NAMALWA (cell line): ENCODE measurements around the gene CEP68.
A peak's percentile ranks its signal among the peaks of the same experiment; 100 is the strongest.
"Not testable (repeated sequence)": the region's sequence is repeated elsewhere in the genome, so short reads cannot be mapped to it uniquely, and the experiment has no call there.

ENCODE experiments used
- DNase-seq: peaks from one replicate; pipeline ENCODE4 v3.0.0-alpha.2; 2015; ENCODE audit warnings: low spot score

CEP68 gene

DNA sequence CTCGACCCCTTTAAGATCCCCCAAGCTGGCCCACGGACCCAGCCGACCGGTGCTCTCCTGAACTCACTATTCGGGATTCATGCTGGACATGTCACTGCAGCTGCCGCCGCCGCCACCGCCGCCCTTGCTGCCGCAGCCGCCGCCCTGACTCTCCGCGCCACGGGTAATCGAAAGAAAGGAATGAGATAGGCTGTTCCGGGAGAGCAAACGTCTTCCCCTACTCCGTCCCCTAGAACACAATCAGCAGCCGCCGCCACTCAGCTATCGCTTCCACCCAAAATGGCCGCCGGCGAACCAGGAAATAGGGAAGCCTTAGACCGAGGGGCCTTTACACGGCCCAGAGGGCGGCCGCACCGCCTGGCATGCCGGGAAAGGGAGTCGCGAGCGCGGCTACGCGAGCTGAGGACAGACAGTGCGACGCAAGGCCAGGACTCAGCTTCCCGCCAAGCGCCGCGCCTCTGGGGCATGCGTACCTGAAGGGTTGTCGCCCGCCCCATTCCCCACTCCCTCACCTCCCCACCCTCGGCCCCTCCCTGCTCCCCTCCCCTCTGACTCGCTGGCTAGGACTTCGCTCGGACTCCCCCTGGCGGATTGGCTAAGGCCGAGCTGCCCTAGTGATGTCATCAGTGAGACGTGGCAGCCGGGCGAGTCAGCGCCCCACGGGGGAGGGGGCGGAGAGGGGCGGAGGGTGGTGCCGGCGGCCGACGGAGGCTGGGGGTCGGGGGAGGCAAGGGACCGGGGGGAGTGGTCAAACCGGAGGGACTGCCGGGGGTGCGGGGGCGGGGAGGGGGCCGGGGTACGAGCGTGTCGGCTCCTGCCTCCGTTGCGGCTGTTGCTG lies 73.8 kb downstream of the CEP68 start, which contains the start of gene RAB1A:
Gene RAB1A, minus strand, starts transcription at position 281 of the 838 bp plus-strand sequence. Its CDS starts 191 bp downstream, at position 90.
- peak; percentile 99 for DNase-seq

DNA sequence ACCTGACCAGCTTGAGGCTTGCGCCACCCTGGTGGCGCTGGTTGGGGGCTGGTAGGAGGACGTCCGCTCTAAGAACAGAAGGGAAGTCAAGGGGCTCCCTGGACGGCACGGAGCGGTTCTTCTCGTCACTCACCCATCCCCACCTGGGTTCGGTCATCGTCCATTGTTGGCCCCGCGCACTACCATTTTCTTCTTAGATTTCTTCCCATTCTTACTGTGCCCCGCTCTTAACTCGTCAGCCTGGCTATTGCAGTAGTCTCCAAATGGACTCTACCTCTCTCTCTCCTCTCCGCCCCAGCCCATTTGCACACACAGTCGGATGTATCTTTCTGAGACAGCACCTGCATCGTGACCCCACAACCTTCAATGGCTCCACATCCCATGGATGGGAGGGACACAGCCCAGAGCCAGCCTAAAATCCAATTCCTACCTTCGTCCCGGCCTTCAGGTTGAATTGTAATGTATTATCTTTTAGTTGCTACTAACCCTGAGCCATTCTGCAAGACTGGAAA lies 74.5 kb downstream of the CEP68 start:
- no peak for DNase-seq

DNA sequence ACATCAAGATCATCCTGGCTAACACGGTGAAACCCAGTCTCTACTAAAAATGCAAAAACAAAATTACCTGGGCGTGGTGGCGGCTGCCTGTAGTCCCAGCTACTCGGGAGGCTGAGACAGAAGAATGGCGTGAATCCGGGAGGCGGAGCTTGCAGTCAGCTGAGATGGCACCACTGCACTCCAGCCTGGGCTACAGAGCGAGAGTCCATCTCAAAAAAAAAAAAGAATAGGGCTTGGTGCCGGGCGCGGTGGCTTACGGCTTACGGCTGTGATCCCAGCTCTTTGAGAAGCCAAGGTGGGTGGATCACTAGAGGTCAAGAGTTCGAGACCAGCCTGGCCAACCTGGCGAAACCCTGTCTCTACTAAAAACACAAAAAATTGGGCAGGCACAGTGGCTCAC lies 76.7 kb downstream of the CEP68 start:
- not testable (repeated sequence) for DNase-seq

DNA sequence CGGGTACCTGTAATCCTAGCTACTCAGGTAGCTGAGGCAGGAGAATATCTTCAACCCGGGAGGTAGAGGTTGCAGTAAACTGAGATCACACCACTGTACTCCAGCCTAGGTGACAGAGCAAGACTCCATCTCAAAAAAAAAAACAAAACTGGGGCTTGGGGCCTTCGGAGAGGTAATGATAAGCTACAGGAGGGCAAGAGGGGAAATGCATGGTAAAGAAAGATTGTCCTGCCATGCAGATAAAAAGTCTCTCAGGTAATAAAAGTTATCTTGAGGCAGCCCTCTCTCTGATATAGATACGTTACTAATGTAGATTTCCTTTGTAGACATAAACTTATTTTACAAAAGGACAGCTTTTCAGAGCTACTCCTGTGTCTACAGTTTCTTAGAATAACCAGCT lies 77.4 kb downstream of the CEP68 start:
- no peak for DNase-seq

DNA sequence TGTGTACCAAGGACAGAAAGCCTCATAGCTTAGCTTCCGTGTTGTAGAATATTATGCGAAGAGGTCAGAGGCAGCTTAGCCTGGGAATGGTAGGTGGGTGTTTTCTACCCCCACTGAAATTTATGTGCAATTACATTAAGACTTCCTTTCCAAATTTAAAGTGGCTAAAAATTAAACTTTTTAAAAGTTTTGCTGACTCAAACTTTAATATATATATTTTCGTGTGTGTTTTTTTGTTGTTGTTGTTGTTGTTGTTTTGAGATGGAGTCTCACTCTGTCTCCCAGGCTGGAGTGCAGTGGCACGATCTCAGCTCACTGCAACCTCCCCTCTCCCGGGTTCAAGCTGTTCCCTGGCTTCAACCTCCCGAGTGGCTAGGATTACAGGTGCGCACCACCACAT lies 77.9 kb downstream of the CEP68 start:
- no peak for DNase-seq

DNA sequence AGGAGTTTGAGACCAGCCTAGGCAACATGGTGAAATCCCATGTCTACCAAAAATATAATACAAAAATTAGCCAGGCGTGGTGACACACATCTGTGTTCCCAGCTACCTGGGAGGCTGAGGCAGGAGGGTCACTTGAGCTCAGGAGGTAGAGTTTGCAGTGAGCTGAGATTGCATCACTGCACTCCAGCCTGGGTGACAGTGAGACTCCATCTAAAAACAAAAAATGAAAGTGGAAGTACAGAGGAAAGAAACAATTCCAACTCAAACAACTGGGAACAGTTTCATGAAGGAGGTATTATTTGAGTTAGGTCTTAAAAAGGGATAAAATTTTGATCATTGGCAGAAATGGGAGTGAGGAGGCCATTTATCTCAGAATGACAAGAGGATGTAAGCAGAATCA lies 80.0 kb downstream of the CEP68 start:
- no peak for DNase-seq
